ENCODE results near the gene UBFD1. TPM values are rescaled to one million over a fixed set of nuclear protein-coding genes. Genes with fewer than 3 reads are reported as not detected.
"Not testable (repeated sequence)": the region's sequence is repeated elsewhere in the genome, so short reads cannot be mapped to it uniquely, and the experiment has no call there.

Gene UBFD1
- total and polyA plus RNA-seq, 10 of the 15 experiments (the other 5 are each of a cell fraction or from before 2014, with no cell fraction given): 7.3 to 48.5 (median 32.1) TPM

DNA sequence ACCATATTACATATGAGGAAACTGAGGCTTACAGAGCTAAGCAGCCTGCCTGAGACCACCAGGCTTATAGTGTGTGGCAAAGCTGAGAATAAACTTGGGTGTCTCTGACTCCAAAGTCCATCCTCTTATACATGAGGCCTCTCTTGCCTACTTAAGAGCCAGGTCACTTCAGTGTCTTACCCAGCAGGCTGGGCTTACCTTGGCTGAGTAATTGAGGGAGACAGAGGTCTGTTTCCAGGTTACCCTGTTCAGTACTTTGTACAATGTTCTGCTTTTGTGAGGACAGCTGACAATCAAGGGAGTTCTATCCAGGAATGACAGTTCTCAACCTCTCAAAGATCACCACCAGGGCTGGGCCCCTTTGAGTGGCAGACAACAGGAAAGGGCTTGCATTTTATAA is 24.2 kb downstream of the UBFD1 start (continued):
- TF ChIP-seq, protein P1, sequence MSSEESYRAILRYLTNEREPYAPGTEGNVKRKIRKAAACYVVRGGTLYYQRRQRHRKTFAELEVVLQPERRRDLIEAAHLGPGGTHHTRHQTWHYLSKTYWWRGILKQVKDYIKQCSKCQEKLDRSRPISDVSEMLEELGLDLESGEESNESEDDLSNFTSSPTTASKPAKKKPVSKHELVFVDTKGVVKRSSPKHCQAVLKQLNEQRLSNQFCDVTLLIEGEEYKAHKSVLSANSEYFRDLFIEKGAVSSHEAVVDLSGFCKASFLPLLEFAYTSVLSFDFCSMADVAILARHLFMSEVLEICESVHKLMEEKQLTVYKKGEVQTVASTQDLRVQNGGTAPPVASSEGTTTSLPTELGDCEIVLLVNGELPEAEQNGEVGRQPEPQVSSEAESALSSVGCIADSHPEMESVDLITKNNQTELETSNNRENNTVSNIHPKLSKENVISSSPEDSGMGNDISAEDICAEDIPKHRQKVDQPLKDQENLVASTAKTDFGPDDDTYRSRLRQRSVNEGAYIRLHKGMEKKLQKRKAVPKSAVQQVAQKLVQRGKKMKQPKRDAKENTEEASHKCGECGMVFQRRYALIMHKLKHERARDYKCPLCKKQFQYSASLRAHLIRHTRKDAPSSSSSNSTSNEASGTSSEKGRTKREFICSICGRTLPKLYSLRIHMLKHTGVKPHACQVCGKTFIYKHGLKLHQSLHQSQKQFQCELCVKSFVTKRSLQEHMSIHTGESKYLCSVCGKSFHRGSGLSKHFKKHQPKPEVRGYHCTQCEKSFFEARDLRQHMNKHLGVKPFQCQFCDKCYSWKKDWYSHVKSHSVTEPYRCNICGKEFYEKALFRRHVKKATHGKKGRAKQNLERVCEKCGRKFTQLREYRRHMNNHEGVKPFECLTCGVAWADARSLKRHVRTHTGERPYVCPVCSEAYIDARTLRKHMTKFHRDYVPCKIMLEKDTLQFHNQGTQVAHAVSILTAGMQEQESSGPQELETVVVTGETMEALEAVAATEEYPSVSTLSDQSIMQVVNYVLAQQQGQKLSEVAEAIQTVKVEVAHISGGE (CRISPR knock-in tag; IDR thresholded peaks at IDR 0.05): no peak
- TF ChIP-seq TCF3 (IDR thresholded peaks at IDR 0.05; ENCODE audit: borderline replicate concordance, insufficient read depth, low read depth, low read length): no peak
- no peak for TF ChIP-seq IKZF2 (IDR thresholded peaks at IDR 0.05)
- TF ChIP-seq, protein P2, sequence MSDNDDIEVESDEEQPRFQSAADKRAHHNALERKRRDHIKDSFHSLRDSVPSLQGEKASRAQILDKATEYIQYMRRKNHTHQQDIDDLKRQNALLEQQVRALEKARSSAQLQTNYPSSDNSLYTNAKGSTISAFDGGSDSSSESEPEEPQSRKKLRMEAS (IDR thresholded peaks at IDR 0.05; ENCODE audit: low read depth, low read length): no peak
- TF ChIP-seq BRCA1 (IDR thresholded peaks at IDR 0.05; ENCODE audit: low read depth, low read length): no peak
- TF ChIP-seq PAX5 (IDR thresholded peaks at IDR 0.05; ENCODE audit: borderline replicate concordance, low read depth, low read length): no peak
- TF ChIP-seq POLR2AphosphoS5 (IDR thresholded peaks at IDR 0.05; ENCODE audit: low read length): no peak
- TF ChIP-seq SMAD1 (IDR thresholded peaks at IDR 0.05; ENCODE audit: low read depth, partially characterized antibody): no peak
- no peak for TF ChIP-seq TCF12 (IDR thresholded peaks at IDR 0.05; ENCODE audit: low read depth, low read length)
- TF ChIP-seq PAX8 (IDR thresholded peaks at IDR 0.05): no peak

DNA sequence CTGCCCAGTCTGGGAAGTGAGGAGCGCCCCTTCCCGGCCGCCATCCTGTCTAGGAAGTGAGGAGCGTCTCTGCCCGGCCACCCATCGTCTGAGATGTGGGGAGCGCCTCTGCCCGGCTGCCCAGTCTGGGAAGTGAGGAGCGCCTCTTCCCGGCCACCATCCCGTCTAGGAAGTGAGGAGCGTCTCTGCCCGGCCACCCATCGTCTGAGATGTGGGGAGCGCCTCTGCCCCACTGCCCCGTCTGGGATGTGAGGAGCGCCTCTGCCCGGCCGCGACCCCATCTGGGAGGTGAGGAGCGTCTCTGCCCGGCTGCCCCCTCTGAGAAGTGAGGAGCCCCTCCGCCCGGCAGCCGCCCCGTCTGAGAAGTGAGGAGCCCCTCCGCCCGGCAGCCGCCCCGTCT is 25.7 kb downstream of the UBFD1 start:
- H2AFZ ChIP-seq (ENCODE audit: control insufficient read depth, low read depth, low read length); H3K27ac ChIP-seq (ENCODE audit: control insufficient read depth, insufficient read depth); H3K9me3 ChIP-seq (replicated peaks; ENCODE audit: control insufficient read depth, insufficient read depth, low read length); H3K9ac ChIP-seq (ENCODE audit: control insufficient read depth, insufficient read depth, low read length); SMC1A ChIA-PET (ENCODE audit: uncharacterized antibody, unreplicated experiment); H3K4me3 ChIP-seq; CTCF ChIA-PET; H3K4me2 ChIP-seq (ENCODE audit: control insufficient read depth, insufficient read depth); H3K4me1 ChIP-seq (ENCODE audit: control insufficient read depth, insufficient read depth, low read length); DNase-seq (ENCODE audit: low read depth, low spot score); H3K79me2 ChIP-seq (ENCODE audit: control insufficient read depth, insufficient read depth, low read length); H4K20me1 ChIP-seq (ENCODE audit: control insufficient read depth, insufficient read depth); BruUV-seq (replicated peaks); ATAC-seq; POLR2A ChIA-PET; in situ Hi-C loops (cut with MboI); FAIRE-seq; RAD21 ChIA-PET (ENCODE audit: unreplicated experiment); H3K27me3 ChIP-seq (replicated peaks in 1 of 2; ENCODE audit: control insufficient read depth in 2 of 2, insufficient read depth in 2 of 2, low read length in 1 of 2); intact Hi-C loops (cut with micrococcal nuclease; ENCODE audit: unreplicated experiment): not testable (repeated sequence)
- H3K36me3 ChIP-seq (ENCODE audit: control insufficient read depth in 2 of 2, insufficient read depth in 2 of 2, low read length in 1 of 2): peaks cover 11 to 32% of the 10 kb centered on the region in 2 experiments
- WGBS (ENCODE audit: insufficient coverage, insufficient replicate concordance, low lambda C conversion rate, missing lambda C conversion rate): 95% methylated on average over 16 of the region's 30 CpGs
